SK-N-SH (cell line): Measurements from ENCODE around the gene F5. TPM values are rescaled to one million over a fixed set of nuclear protein-coding genes. Genes with fewer than 3 reads are reported as not detected.

Source experiments
- CTCF ChIA-PET: fragments of 300-600, 350-600 bp; formaldehyde crosslinking; extraction: SDS; loops from one replicate; lab custom pipeline; 2021; lab: Yijun Ruan, JAX
- POLR2A ChIA-PET: fragments of 350-600 bp; sonication (Branson Sonifier 250); formaldehyde crosslinking; extraction: SDS; loops from one replicate; lab custom pipeline; 2020; ENCODE audit warnings: antibody characterized with exemption, inconsistent platforms; lab: Yijun Ruan, JAX
- DNase-seq: peaks from one replicate; pipeline ENCODE4 v3.0.0; 2012
- H2AFZ ChIP-seq: fragments of 200-600 bp; sonication (generic); 2 replicates; pipeline ENCODE4 v1.8.1; 2016; ENCODE audit warnings: antibody characterized with exemption, mild to moderate bottlenecking, low read depth
- H3F3A ChIP-seq: fragments of 200-600 bp; sonication (generic); replicated peaks from 2 replicates; pipeline ENCODE3; 2016; ENCODE audit warnings: antibody characterized with exemption, mild to moderate bottlenecking; ENCODE audit not compliant: insufficient read depth
- H3K27ac ChIP-seq, 2 experiments: fragments of 200-500 bp in 1 of 2; fragments of 200-600 bp in 1 of 2; sonication (Bioruptor generic) in 1 of 2; sonication (generic), shearing (Covaris generic) in 1 of 2; 2 replicates each; pipeline versions ENCODE4 v1.5.1 to v1.6.1; 2014 to 2016; ENCODE audit warnings: low read depth in 2 of 2, inconsistent platforms in 1 of 2, low read length in 1 of 2, mild to moderate bottlenecking in 1 of 2, mixed read lengths in 1 of 2
- H3K27me3 ChIP-seq: fragments of 200-600 bp; sonication (generic), shearing (Covaris generic); 2 replicates; pipeline ENCODE4 v1.6.1; 2016; ENCODE audit warnings: mixed run types; ENCODE audit not compliant: insufficient read depth
- H3K36me3 ChIP-seq, 2 experiments: fragments of 200-500 bp in 1 of 2; fragments of 200-600 bp in 1 of 2; sonication (Bioruptor generic) in 1 of 2; sonication (generic) in 1 of 2; replicated peaks in 1 of 2; 2 replicates each; pipeline versions ENCODE3 to v1.5.1; 2014 to 2016; ENCODE audit warnings: low read length in 1 of 2, mild to moderate bottlenecking in 1 of 2; ENCODE audit not compliant: insufficient read depth in 2 of 2, control insufficient read depth in 1 of 2
- H3K4me1 ChIP-seq, 2 experiments: fragments of 200-500 bp in 1 of 2; fragments of 200-600 bp in 1 of 2; sonication (Bioruptor generic) in 1 of 2; sonication (generic), shearing (Covaris generic) in 1 of 2; 2 replicates each; pipeline versions ENCODE4 v1.5.1 to v1.6.1; 2014 to 2016; ENCODE audit warnings: low read depth in 1 of 2, low read length in 1 of 2, mixed run types in 1 of 2; ENCODE audit not compliant: insufficient read depth in 2 of 2, control insufficient read depth in 1 of 2
- H3K4me2 ChIP-seq: fragments of 200-600 bp; sonication (generic), shearing (Covaris generic); 2 replicates; pipeline ENCODE4 v1.6.1; 2017; ENCODE audit warnings: mixed run types
- H3K4me3 ChIP-seq, 2 experiments: fragments of 200-500 bp in 1 of 2; fragments of 200-600 bp in 1 of 2; sonication (Bioruptor generic) in 1 of 2; sonication (generic), shearing (Covaris generic) in 1 of 2; 2 replicates each; pipeline versions ENCODE4 v1.5.1 to v1.8.1; 2014 to 2016; ENCODE audit warnings: low read depth in 2 of 2, inconsistent platforms in 1 of 2, low read length in 1 of 2, mild to moderate bottlenecking in 1 of 2, mixed read lengths in 1 of 2, moderate library complexity in 1 of 2
- H3K79me2 ChIP-seq: fragments of 200-600 bp; sonication (generic); 2 replicates; pipeline ENCODE4 v1.8.1; 2017; ENCODE audit warnings: mild to moderate bottlenecking; ENCODE audit not compliant: insufficient read depth
- H3K9ac ChIP-seq: fragments of 200-600 bp; sonication (generic); 2 replicates; pipeline ENCODE4 v1.6.1; 2017; ENCODE audit warnings: mixed run types
- H3K9me2 ChIP-seq: fragments of 200-600 bp; sonication (generic); 2 replicates; pipeline ENCODE4 v1.6.1; 2017; ENCODE audit warnings: mixed run types
- H3K9me3 ChIP-seq: fragments of 200-600 bp; sonication (generic); 2 replicates; pipeline ENCODE4 v1.6.1; 2017; ENCODE audit warnings: mixed run types, mild to moderate bottlenecking, moderate library complexity
- H4K20me1 ChIP-seq: fragments of 200-600 bp; sonication (generic); 2 replicates; pipeline ENCODE4 v1.6.1; 2017; ENCODE audit warnings: mild to moderate bottlenecking, mixed run types; ENCODE audit not compliant: insufficient read depth
- CHD2 ChIP-seq: fragments of 150-350 bp; IDR thresholded peaks from 2 replicates; pipeline ENCODE4 v1.6.1; 2018; ENCODE audit warnings: low read length; ENCODE audit not compliant: partially characterized antibody
- ELF1 ChIP-seq: IDR thresholded peaks from 2 replicates; pipeline ENCODE4 v1.4.0; 2012
- EZH2phosphoT487 ChIP-seq: fragments of 200-600 bp; sonication (generic); IDR thresholded peaks from 2 replicates; pipeline ENCODE4 v1.6.1; 2017; ENCODE audit warnings: low read depth, mixed run types, mild to moderate bottlenecking, antibody characterized with exemption, moderate library complexity, borderline replicate concordance
- FOSL2 ChIP-seq: IDR thresholded peaks from 2 replicates; pipeline ENCODE4 v1.4.0; 2012; ENCODE audit warnings: low read depth, mild to moderate bottlenecking, moderate library complexity, borderline replicate concordance
- GATA2 ChIP-seq: sonication (generic); formaldehyde crosslinking; IDR thresholded peaks from 2 replicates; pipeline ENCODE4 v1.5.0; 2020; ENCODE audit warnings: mild to moderate bottlenecking, missing genetic modification reagents
- JUND ChIP-seq: IDR thresholded peaks from 2 replicates; pipeline ENCODE4 v1.4.0; 2012
- MEF2A ChIP-seq: IDR thresholded peaks from 2 replicates; pipeline ENCODE4 v1.4.0; 2012; ENCODE audit warnings: low read depth, borderline replicate concordance
- NFIC ChIP-seq: IDR thresholded peaks from 2 replicates; pipeline ENCODE4 v1.4.0; 2012; ENCODE audit warnings: borderline replicate concordance
- NRF1 ChIP-seq: IDR thresholded peaks from 2 replicates; pipeline ENCODE4 v1.6.1; 2012; ENCODE audit warnings: low read depth, mild to moderate bottlenecking, low read length
- POLR2AphosphoS5 ChIP-seq: IDR thresholded peaks from 2 replicates; pipeline ENCODE4 v1.6.1; 2012; ENCODE audit warnings: low read depth, low read length
- RAD21 ChIP-seq: IDR thresholded peaks from 2 replicates; pipeline ENCODE4 v1.6.1; 2012; ENCODE audit warnings: mild to moderate bottlenecking, low read length
- REST ChIP-seq: IDR thresholded peaks from 2 replicates; pipeline ENCODE4 v1.6.1; 2012; ENCODE audit warnings: mild to moderate bottlenecking, low read depth, low read length, moderate library complexity
- SMC3 ChIP-seq: IDR thresholded peaks from 2 replicates; pipeline ENCODE4 v1.6.1; 2012; ENCODE audit warnings: low read depth, low read length, improper control_type of control experiment
- TEAD4 ChIP-seq: IDR thresholded peaks from 2 replicates; pipeline ENCODE4 v1.4.0; 2012; ENCODE audit warnings: mild to moderate bottlenecking, borderline replicate concordance; ENCODE audit not compliant: insufficient read depth
- USF1 ChIP-seq: IDR thresholded peaks from 2 replicates; pipeline ENCODE4 v1.4.0; 2012; ENCODE audit warnings: low read depth, borderline replicate concordance
- YY1 ChIP-seq: IDR thresholded peaks from 2 replicates; pipeline ENCODE4 v1.4.0; 2012; ENCODE audit warnings: low read depth, mild to moderate bottlenecking
- WGBS: methylation state at CpG from one replicate; pipeline ENCODE4 v1.1.6; 2017; ENCODE audit warnings: low lambda C conversion rate; 5-methylcytosine and 5-hydroxymethylcytosine counted together
- polyA plus RNA-seq, 3 experiments: library from polyadenylated mRNA; depleted of rRNA; stranded (reverse); fragments of >200 nt; gene quantifications; 2 replicates each; pipeline ENCODE4 v1.2.3, GENCODE V29; 2012
- TF ChIP-seq, protein P1 (sequence below): fragments of 150-350 bp; IDR thresholded peaks from 2 replicates; pipeline ENCODE4 v1.6.1; 2016; ENCODE audit warnings: mild to moderate bottlenecking, low read depth, low read length
- TF ChIP-seq, protein P2 (sequence below): IDR thresholded peaks from 2 replicates; pipeline ENCODE4 v1.4.0; 2012; ENCODE audit warnings: low read depth

Gene F5
- polyA plus RNA-seq, 1 of the 3 experiments (the other 2 are of a cell fraction), result under 0.01 TPM

GRCh38 chr1:169468982-169469381, 117.3 kb downstream of the F5 start:
- Histone ChIP-seq H3K27me3 (no peaks in the 10 kb centered on the region), H3K4me1 (no peaks in the 10 kb centered on the region; a peak in 1 of 4 replicates), H3K27ac (no peak overlapping the region), H4K20me1 (no peaks in the 10 kb centered on the region), H3K79me2 (no peaks in the 10 kb centered on the region), H3F3A (no peaks in the 10 kb centered on the region), H3K36me3 (peaks cover 6 to 32% of the 10 kb centered on the region in 2 experiments), H3K9ac (no peak overlapping the region), H3K9me3 (no peaks in the 10 kb centered on the region), H2AFZ (no peak overlapping the region), H3K9me2 (no peaks in the 10 kb centered on the region), H3K4me2 (no peak overlapping the region), H3K4me3 (no peak overlapping the region)
- POLR2A ChIA-PET, result no interaction called here
- CTCF ChIA-PET, result interaction anchor here (1.3 to 2.1 kb wide), 3 partner anchors 8 to 243 kb away, joined by 3 to 14 read pairs (median 4); no protein-coding TSS in a partner anchor
- TF ChIP-seq SMC3, result no peak
- TF ChIP-seq JUND, result peak; percentile 10; the same call in 1 of the 2 replicates
- 0 out of 2 replicates have a peak, but pooled peaks have one; percentile 9 for TF ChIP-seq FOSL2
- no peak for DNase-seq

- CTCF ChIA-PET, result interaction anchor here (0.6 to 4.5 kb wide), 14 partner anchors 12 to 681 kb away, joined by 3 to 25 read pairs (median 3); partner anchors contain the start of gene CCDC181
- WGBS, result 87% methylated on average over 8 of the region's 8 CpGs
- POLR2A ChIA-PET, result no interaction called here
- TF ChIP-seq REST (no peak), USF1 (no peak), NFIC (no peak), TEAD4 (no peak), YY1 (no peak), POLR2AphosphoS5 (no peak), EZH2phosphoT487 (no peak), MEF2A (no peak), CHD2 (no peak), NRF1 (no peak), SMC3 (peak; percentile 43), ELF1 (no peak), GATA2 (CRISPR knock-in tag) (no peak), JUND (no peak), RAD21 (peak; percentile 69), FOSL2 (no peak)
- TF ChIP-seq, protein P1, sequence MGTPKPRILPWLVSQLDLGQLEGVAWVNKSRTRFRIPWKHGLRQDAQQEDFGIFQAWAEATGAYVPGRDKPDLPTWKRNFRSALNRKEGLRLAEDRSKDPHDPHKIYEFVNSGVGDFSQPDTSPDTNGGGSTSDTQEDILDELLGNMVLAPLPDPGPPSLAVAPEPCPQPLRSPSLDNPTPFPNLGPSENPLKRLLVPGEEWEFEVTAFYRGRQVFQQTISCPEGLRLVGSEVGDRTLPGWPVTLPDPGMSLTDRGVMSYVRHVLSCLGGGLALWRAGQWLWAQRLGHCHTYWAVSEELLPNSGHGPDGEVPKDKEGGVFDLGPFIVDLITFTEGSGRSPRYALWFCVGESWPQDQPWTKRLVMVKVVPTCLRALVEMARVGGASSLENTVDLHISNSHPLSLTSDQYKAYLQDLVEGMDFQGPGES, result no peak
- TF ChIP-seq, protein P2, sequence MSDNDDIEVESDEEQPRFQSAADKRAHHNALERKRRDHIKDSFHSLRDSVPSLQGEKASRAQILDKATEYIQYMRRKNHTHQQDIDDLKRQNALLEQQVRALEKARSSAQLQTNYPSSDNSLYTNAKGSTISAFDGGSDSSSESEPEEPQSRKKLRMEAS, result no peak
These were observed 119.7 kb downstream of the F5 start for GRCh38 chr1:169466259-169467230.

More at GRCh38 chr1:169466259-169467230, 119.7 kb downstream of the F5 start:
- H3K36me3 ChIP-seq, result peaks cover 6 to 32% of the 10 kb centered on the region in 2 experiments
- DNase-seq, result peak; percentile 22
- H4K20me1 ChIP-seq, result no peaks in the 10 kb centered on the region
- no peak overlapping the region for H2AFZ ChIP-seq
- H3K9me2 ChIP-seq, result no peaks in the 10 kb centered on the region
- no peaks in the 10 kb centered on the region for H3K27me3 ChIP-seq
- H3K4me2 ChIP-seq, result no peak overlapping the region
- H3K4me3 ChIP-seq, result no peak overlapping the region
- H3K9ac ChIP-seq, result no peak overlapping the region
- no peak overlapping the region for H3K27ac ChIP-seq
- H3K4me1 ChIP-seq, result no peaks in the 10 kb centered on the region
- H3K79me2 ChIP-seq, result no peaks in the 10 kb centered on the region
- no peaks in the 10 kb centered on the region for H3F3A ChIP-seq
- H3K9me3 ChIP-seq, result no peaks in the 10 kb centered on the region
